ENCODE data around the gene MYL4. TPM values are rescaled to one million over a fixed set of nuclear protein-coding genes. Genes with fewer than 3 reads are reported as not detected.

Gene MYL4
- total RNA-seq, 1 donor from 2014 or later = 0.86 TPM

DNA sequence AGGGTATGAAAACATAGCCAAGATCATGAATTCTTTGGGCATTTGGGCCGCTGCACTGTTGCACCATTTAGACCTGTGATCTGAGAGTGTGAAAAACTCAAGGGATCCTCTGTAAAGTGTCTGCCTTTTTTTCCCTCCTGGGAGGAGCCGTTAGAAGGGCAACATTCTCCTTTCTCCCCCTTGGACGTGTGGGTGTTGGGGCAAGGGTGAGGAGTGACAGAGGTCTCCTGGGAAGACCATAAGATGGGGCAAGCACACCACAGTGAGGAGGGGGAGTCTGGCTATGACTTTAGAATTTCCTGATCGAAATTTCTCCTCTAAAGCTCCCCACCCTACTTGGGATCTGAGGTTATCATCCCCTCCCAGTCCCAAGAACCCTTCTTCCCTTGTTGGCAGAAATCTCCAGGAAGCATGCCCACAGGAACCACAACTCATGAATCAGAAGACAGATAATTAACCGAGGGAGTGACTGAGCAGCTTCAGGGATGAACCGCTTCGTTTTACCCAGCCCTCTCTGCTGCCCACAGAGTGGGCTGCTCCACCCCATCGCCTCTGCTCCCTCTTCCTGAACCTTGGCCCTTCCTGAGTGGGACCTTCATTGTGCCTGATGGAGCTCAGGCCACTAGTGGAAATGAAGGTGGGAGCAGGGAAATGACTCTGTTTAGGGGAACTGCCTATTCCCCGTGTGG, 48.6 kb downstream of the MYL4 start:
- no peaks in the 10 kb centered on the region for H3K36me3 Mint-ChIP-seq (ENCODE audit: insufficient read depth)
- peaks cover 3% of the 10 kb centered on the region for H3K9me3 Mint-ChIP-seq (ENCODE audit: low read depth)
- H3K4me3 Mint-ChIP-seq (ENCODE audit: low read depth) = no peak overlapping the region
- peaks cover 3% of the 10 kb centered on the region for H3K4me1 Mint-ChIP-seq (ENCODE audit: low read depth)
- TF ChIP-seq CTCF (IDR thresholded peaks at IDR 0.05; ENCODE audit: unreplicated experiment) = no peak
- H3K27ac Mint-ChIP-seq = no peak overlapping the region
- H3K27me3 Mint-ChIP-seq = peaks cover 64% of the 10 kb centered on the region
- DNase-seq (ENCODE audit: low spot score, unreplicated experiment) = no peak

- Mint-ChIP-seq H3K4me1 (ENCODE audit: low read depth) (no peaks in the 10 kb centered on the region), H3K9me3 (ENCODE audit: low read depth) (peaks cover 3% of the 10 kb centered on the region), H3K4me3 (ENCODE audit: low read depth) (no peak overlapping the region), H3K27ac (no peak overlapping the region), H3K27me3 (peaks cover 25% of the 10 kb centered on the region), H3K36me3 (ENCODE audit: insufficient read depth) (no peaks in the 10 kb centered on the region)
- no peak for DNase-seq (ENCODE audit: low spot score, unreplicated experiment)
- no peak for TF ChIP-seq CTCF (IDR thresholded peaks at IDR 0.05; ENCODE audit: unreplicated experiment)
Measured at GRCh38 chr17:47262586-47262985, 53.4 kb downstream of the MYL4 start.

- Mint-ChIP-seq H3K36me3 (ENCODE audit: insufficient read depth) (no peaks in the 10 kb centered on the region), H3K9me3 (ENCODE audit: low read depth) (peaks cover under 1% of the 10 kb centered on the region), H3K4me1 (ENCODE audit: low read depth) (no peaks in the 10 kb centered on the region), H3K27me3 (peaks cover 12% of the 10 kb centered on the region), H3K4me3 (ENCODE audit: low read depth) (no peak overlapping the region), H3K27ac (no peak overlapping the region)
- DNase-seq (ENCODE audit: low spot score, unreplicated experiment) = no peak
- TF ChIP-seq CTCF (IDR thresholded peaks at IDR 0.05; ENCODE audit: unreplicated experiment) = no peak
Measured at GRCh38 chr17:47264166-47264565, 55.0 kb downstream of the MYL4 start.

DNA sequence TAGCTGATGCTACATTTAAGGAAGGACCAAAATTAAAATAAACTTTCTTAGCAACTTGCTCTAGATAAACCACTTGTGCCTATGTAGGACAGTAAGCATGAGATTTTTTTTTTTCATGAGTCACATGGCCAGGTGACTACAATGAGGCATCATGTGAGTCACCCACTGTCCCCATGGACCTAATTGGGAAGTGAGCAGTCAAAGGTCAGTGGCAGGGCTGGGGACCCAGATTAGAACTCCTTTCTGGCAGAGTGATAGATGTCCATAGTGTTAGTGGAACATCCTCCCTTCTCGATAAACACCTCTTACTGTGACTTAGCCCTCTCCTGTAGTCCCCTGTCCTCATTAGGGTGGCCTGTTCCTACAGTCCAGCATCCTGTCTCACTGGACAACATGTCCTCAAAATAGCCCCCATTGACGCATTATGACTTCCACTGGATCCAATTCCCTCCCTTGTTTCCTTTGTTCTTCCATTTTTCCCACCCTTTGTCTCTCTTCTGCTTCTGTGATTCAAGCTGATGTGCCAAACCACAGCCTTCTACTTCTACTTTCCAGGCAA, 56.9 kb downstream of the MYL4 start:
- no peak for TF ChIP-seq CTCF (IDR thresholded peaks at IDR 0.05; ENCODE audit: unreplicated experiment)
- H3K27ac Mint-ChIP-seq = no peak overlapping the region
- peaks cover under 1% of the 10 kb centered on the region for H3K27me3 Mint-ChIP-seq
- no peak for DNase-seq (ENCODE audit: low spot score, unreplicated experiment)
- peaks cover 5% of the 10 kb centered on the region for H3K9me3 Mint-ChIP-seq (ENCODE audit: low read depth)
- no peaks in the 10 kb centered on the region for H3K4me1 Mint-ChIP-seq (ENCODE audit: low read depth)
- peaks cover 2% of the 10 kb centered on the region for H3K36me3 Mint-ChIP-seq (ENCODE audit: insufficient read depth)
- H3K4me3 Mint-ChIP-seq (ENCODE audit: low read depth) = no peak overlapping the region

- peaks cover 2% of the 10 kb centered on the region for H3K36me3 Mint-ChIP-seq (ENCODE audit: insufficient read depth)
- no peak for TF ChIP-seq CTCF (IDR thresholded peaks at IDR 0.05; ENCODE audit: unreplicated experiment)
- H3K27me3 Mint-ChIP-seq = no peaks in the 10 kb centered on the region
- no peak for DNase-seq (ENCODE audit: low spot score, unreplicated experiment)
- peaks cover 5% of the 10 kb centered on the region for H3K9me3 Mint-ChIP-seq (ENCODE audit: low read depth)
- no peaks in the 10 kb centered on the region for H3K4me1 Mint-ChIP-seq (ENCODE audit: low read depth)
- no peak overlapping the region for H3K27ac Mint-ChIP-seq
- H3K4me3 Mint-ChIP-seq (ENCODE audit: low read depth) = no peak overlapping the region
Measured at GRCh38 chr17:47266782-47267181, 57.6 kb downstream of the MYL4 start.
